GM18526 (cell line): ENCODE results near the gene LRCOL1.

Source experiments
- POLR2A ChIP-seq: IDR thresholded peaks from 3 replicates; pipeline ENCODE4 v1.6.1; 2011; ENCODE audit not compliant: insufficient read length; ENCODE audit errors: extremely low read depth

Gene LRCOL1

DNA sequence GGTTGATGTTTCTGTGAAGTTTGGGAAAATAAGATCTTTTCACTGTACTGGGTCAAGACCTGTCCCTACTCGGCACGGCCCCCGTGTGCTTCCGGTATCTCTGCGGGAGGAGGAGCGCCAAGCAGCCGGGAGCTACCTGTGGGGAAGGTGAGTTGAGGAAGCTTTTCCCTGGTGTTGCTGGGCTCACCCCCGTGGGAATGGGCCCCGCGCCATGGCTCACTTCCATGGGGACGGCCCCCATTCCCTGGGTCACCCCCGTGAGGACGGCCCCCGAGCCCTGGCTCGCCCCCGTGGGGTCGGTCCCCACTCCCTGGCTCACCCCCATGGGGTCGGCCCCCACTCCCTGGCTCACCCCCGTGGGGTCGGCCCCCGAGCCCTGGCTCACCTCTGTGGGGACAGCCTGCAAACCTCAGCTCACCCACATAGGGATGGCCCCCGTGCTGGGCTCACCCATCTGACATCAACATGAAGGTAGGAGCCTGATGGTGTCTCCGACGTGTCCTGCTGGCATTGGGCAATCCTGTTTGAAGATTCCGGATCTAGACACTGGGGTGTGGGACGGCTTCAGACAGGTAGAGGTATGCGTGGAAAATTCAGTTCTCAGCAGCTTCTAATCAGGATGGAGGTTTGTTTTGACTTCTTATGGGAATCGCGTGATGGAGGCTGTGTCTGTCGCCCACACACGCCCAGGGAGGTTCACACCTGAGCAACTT, 9.1 kb downstream of the LRCOL1 start:
- no peak for TF ChIP-seq POLR2A

GRCh38 chr12:132600048-132601032, 10.0 kb downstream of the LRCOL1 start:
- TF ChIP-seq POLR2A = no peak

DNA sequence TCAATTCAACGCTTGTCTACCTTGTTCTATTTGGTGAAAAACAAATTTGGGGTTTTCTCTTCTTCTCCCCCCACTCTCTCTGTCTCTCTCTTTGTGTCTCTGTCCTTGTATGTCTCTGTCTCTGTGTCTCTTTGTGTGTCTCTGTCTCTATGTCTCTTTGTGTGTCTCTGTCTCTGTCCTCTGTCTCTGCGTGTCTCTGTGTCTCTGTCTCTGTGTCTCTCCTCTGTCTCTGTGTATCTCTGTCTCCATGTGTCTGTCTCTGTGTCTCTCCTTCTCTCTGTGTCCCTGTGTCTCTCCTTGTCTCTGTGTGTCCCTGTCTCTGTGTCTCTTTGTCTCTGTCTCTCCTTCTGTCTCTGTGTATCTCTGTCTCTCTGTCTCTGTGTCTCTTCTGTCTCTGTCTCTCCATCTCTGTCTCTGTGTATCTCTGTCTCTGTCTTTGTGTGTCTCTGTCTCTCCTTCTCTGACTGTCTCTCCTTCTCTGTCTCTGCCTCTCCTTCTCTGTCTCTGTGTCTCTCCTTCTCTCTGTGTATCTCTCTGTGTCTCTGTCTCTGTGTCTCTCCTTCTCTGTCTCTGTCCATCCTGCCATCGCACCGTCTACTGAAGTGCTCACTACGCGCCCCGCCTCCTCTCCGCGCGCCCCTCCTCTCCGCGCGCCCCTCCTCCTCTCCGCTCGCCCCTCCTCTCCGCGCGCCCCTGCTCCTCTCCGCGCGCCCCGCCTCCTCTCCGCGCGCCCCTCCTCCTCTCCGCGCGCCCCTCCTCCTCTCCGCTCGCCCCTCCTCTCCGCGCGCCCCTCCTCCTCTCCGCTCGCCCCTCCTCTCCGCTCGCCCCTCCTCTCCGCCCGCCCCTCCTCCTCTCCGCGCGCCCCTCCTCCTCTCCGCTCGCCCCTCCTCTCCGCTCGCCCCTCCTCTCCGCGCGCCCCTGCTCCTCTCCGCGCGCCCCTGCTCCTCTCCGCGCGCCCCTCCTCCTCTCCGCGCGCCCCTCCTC, 12.8 kb downstream of the LRCOL1 start:
- TF ChIP-seq POLR2A = no peak

GRCh38 chr12:132596016-132596415, 14.4 kb downstream of the LRCOL1 start:
- no peak for TF ChIP-seq POLR2A

- no peak for TF ChIP-seq POLR2A
Measured at GRCh38 chr12:132595183-132595582, 15.2 kb downstream of the LRCOL1 start.

DNA sequence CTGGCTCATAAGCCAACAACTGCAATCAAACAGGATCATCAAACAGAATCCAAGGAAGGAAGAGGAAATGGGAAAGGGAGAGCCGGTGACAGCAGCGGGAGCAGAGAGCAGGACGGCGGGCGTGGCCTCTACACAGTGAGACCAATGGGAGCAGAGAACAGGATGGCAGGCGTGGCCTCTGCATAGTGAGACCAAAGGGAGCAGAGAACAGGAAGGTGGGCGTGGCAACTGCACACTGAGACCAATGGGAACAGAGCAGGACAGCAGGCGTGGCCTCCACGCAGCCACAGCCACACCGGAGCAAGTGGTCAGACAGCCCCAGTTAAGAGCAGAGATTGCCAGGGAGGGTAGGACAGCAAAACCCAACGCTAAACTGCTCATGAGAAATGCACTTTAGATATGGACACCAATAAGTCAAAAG, 16.4 kb downstream of the LRCOL1 start:
- TF ChIP-seq POLR2A = no peak

GRCh38 chr12:132593521-132593920, 16.9 kb downstream of the LRCOL1 start:
- no peak for TF ChIP-seq POLR2A

DNA sequence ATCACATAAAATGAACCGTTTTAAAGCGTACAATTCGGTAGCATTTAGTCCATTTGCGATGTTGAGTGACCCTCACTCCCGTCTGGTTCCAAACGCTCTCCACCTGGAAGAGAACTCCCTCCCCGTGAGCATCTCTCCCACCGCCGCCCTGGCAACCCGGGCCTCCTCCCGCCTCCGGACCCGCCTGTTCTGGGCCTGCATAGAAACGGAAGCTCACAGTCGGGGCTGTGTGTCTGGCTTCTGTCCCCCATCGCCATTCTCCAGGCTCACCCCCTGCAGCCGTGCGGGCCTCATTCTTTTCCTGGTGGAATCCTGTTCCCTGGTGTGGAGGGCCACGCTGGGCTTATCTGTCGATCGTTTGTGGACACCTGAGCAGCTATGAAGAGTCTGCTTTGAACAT, 17.3 kb downstream of the LRCOL1 start:
- TF ChIP-seq POLR2A = no peak

GRCh38 chr12:132592282-132592970, 18.0 kb downstream of the LRCOL1 start:
- no peak for TF ChIP-seq POLR2A

DNA sequence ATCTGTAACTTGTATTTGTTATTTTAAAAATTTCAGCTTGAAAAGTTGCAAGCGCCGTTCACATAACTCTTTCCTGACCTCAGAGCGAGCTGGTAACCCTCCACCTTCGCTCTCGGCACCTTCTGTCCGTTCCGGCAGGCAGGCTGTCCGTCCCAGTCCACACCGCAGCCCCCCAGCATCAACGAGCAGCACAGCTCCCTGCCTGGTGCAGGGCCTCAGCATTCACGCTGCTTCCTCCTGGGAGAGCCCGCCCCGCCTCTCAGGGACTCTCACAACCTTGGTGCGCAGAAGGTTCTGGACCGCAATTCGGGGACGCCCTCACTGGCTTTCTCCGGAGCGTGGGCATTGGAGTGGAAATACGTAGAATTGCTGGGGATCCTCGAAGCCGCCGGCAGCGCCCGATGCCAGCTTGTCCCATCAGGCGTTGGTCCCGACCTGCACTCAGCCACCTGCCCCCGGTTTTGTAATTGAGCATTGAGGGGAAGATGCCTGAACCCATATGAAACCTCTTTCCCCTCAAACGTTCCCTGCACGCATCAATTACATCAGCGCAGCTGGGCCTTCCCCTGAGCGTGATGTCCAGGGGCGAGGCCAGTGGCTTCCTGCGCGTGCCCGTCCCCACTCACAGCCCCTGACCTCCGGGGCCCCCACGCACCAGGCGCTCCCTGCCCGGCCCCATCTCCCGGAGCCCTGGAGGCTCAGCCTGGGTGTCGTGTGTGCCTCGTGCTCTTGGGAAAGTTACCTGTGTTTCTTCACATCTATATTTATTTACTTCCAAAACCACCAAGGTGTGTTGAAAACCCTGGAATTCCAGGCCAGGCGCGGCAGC, 19.1 kb downstream of the LRCOL1 start:
- no peak for TF ChIP-seq POLR2A

- TF ChIP-seq POLR2A = no peak
Measured at GRCh38 chr12:132588821-132589669, 21.3 kb downstream of the LRCOL1 start.

DNA sequence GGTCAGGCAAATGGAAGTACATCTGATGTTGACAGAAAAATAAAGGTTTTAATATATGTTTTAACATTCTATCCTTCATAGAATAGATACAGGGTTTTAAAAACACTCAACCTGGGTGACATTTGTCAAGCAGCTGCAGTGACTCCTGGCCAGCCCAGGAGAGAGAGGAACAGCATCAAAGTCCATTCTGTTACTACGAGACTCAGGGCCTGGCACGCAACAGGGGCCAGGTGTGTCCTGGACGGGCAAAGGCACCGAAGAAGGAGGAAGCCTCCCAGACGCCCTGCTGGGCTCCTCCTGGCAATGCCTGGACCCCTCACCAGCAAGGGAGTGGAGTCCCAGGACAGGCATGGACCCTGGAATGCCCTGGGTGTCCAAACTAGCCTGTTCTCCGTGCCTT, 22.1 kb downstream of the LRCOL1 start:
- no peak for TF ChIP-seq POLR2A

DNA sequence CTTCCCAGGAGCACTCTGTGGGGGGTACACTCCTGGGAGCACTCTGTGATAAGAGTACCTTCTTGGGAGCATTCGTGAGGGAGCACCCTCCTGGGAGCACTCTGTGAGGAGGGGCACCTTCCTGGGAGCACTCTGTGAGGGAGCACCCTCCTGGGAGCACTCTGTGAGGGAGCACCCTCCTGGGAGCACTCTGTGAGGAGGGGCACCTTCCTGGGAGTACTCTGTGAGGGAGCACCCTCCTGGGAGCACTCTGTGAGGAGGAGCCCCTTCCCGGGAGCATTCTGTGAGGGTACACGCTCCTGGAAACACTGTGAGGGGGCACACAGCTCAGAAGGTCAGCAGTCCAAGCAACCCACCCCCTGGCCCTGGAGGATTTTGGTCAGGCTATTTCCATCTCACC, 22.6 kb downstream of the LRCOL1 start:
- no peak for TF ChIP-seq POLR2A
